ENCODE data around the gene PYGL. TPM values are rescaled to one million over a fixed set of nuclear protein-coding genes. Genes with fewer than 3 reads are reported as not detected.

Gene PYGL
- total and polyA plus RNA-seq, 12 donors: 2.9 to 18.6 (median 5.4) TPM

GRCh38 chr14:50977863-50978528, 33.7 kb upstream of the PYGL start:
- Histone ChIP-seq H3K4me3 (no peak overlapping the region), H3K4me1 (peaks cover 0 to 6% (median 0%) of the 10 kb centered on the region in 9 donors), H3K9me3 (no peaks in the 10 kb centered on the region), H3K27me3 (peaks cover 0 to 7% (median 0%) of the 10 kb centered on the region in 7 donors), H3K36me3 (no peaks in the 10 kb centered on the region), H3K27ac (no peak overlapping the region)
- ATAC-seq (no peak), DNase-seq (no peak)
- 94 to 98% methylated on average over 3 of the region's 3 CpGs for WGBS, 2 donors
- intact Hi-C loops (cut with DNase I): loop anchor here in 1 of 10 donors (10.0 kb wide), 1 partner anchor 227 kb away; no protein-coding TSS in a partner anchor
- TF ChIP-seq CTCF (IDR thresholded peaks at IDR 0.05): no peak

GRCh38 chr14:50974118-50974517, 29.8 kb upstream of the PYGL start:
- peaks cover 0 to 11% (median 0%) of the 10 kb centered on the region in 9 donors for H3K4me1 ChIP-seq
- intact Hi-C loops (cut with DNase I): loop anchor here in 1 of 10 donors (10.0 kb wide), 1 partner anchor 231 kb away; no protein-coding TSS in a partner anchor
- H3K4me3 ChIP-seq: no peak overlapping the region
- H3K9me3 ChIP-seq: no peaks in the 10 kb centered on the region
- H3K27ac ChIP-seq: no peak overlapping the region
- H3K27me3 ChIP-seq: peaks cover 0 to 7% (median 0%) of the 10 kb centered on the region in 7 donors
- 75 to 86% methylated on average over 5 of the region's 5 CpGs for WGBS, 2 donors
- ATAC-seq: peak in 1 of 8 donors; percentile 27
- TF ChIP-seq CTCF (IDR thresholded peaks at IDR 0.05): no peak
- no peaks in the 10 kb centered on the region for H3K36me3 ChIP-seq
- no peak for DNase-seq

GRCh38 chr14:50972734-50973133, 28.5 kb upstream of the PYGL start:
- peaks cover 0 to 7% (median 0%) of the 10 kb centered on the region in 7 donors for H3K27me3 ChIP-seq
- DNase-seq (no peak), ATAC-seq (no peak)
- WGBS, 2 donors: 93 to 98% methylated on average over 11 of the region's 11 CpGs
- intact Hi-C loops (cut with DNase I): loop anchor here in 1 of 10 donors (10.0 kb wide), 1 partner anchor 232 kb away; no protein-coding TSS in a partner anchor
- H3K9me3 ChIP-seq: no peaks in the 10 kb centered on the region
- H3K27ac ChIP-seq: no peak overlapping the region
- no peaks in the 10 kb centered on the region for H3K36me3 ChIP-seq
- TF ChIP-seq CTCF (IDR thresholded peaks at IDR 0.05): no peak
- H3K4me3 ChIP-seq: no peak overlapping the region
- H3K4me1 ChIP-seq: peaks cover 0 to 14% (median 0%) of the 10 kb centered on the region in 9 donors

GRCh38 chr14:50970886-50971781, 26.9 kb upstream of the PYGL start:
- no peak for TF ChIP-seq CTCF (IDR thresholded peaks at IDR 0.05)
- no peaks in the 10 kb centered on the region for H3K36me3 ChIP-seq
- H3K27me3 ChIP-seq: no peaks in the 10 kb centered on the region
- DNase-seq (no peak), ATAC-seq (no peak)
- 90 to 92% methylated on average over 6 of the region's 6 CpGs for WGBS, 2 donors
- H3K4me3 ChIP-seq: no peak overlapping the region
- H3K4me1 ChIP-seq: peaks cover 0 to 26% (median 0%) of the 10 kb centered on the region in 9 donors
- intact Hi-C loops (cut with DNase I): loop anchor here in 1 of 10 donors (10.0 kb wide), 1 partner anchor 234 kb away; no protein-coding TSS in a partner anchor
- H3K27ac ChIP-seq: no peak overlapping the region
- H3K9me3 ChIP-seq: no peaks in the 10 kb centered on the region

Measured in heart right ventricle (tissue), 16 donors.